ENCODE results near the gene IQCE. TPM values are rescaled to one million over a fixed set of nuclear protein-coding genes. Genes with fewer than 3 reads are reported as not detected.

IQCE gene
- total and polyA plus RNA-seq, 2 donors (not counting 1 experiment from before 2014, with no cell fraction given) = 3.5 to 9.5 TPM

DNA sequence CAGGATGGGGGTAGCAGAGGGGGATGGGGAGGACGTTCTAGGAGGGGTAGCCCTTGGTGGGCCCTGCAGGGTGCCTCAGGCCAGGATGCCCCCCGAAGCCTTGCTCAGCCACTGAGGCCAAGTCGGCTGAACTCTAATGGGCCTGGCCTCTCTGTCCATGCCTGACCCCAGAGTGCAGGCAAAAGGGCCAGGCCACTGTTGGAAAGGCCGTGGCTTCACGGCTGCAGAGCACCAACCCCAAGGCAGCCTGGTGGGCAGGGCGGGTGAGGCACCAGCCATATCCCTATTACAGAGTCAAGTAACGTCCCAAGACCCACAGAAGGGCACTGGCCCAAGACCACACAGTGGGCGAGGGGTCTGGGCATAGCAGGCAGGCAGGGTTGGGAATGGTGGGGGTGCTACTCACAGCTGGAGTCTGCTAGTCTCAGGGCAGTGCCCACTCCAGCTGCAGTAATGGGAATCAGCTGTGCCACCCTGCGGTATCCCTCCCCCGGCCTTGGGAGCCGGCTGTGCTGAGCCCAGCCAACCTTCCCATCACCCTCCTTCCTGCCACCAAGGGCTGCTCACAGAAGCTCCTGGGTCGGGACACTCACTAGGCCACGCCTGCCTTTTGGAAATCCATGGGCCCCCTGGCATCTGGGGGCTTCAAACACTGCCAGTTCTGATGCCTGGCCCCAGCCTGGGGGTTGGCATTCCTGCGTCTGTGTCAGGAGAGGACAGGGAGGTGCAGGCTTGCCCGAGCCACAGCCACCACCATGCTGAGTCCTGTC, 43.2 kb upstream of the IQCE start:
- peaks cover 39 to 53% of the 10 kb centered on the region in 2 donors for H3K4me1 ChIP-seq (ENCODE audit: control insufficient read depth in 2 of 2, insufficient read depth in 2 of 2, low read length in 2 of 2)

DNA sequence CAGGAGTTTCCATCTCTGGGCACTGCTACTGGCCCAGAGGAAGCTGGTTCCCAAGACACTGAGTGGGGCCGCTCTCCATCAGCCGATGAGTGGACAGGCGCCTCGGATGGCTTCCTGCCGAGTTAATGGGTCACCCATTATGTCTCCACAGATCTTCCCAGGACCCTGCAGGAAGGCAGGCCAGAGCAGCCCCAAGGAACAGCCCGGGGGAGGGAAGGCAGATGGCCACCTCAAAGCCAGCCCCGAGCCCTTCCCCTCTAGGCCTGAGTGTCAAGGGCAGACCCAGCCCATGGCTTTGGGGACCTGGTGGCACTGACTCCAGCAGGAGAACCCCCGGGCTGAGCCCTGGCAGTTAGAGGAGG, 42.6 kb upstream of the IQCE start:
- Histone ChIP-seq H4K20me1 (ENCODE audit: control insufficient read depth, insufficient read depth, low read length, poor library complexity, severe bottlenecking) (peaks cover 12% of the 10 kb centered on the region), H3K27me3 (replicated peaks in 1 of 4; ENCODE audit: control extremely low read depth in 1 of 4, control insufficient read depth in 3 of 4, insufficient read depth in 4 of 4, low read length in 3 of 4) (no peaks in the 10 kb centered on the region), H3K4me1 (ENCODE audit: control insufficient read depth in 2 of 2, insufficient read depth in 2 of 2, low read length in 2 of 2) (peaks cover 36 to 48% of the 10 kb centered on the region in 2 donors), H3K4me2 (replicated peaks; ENCODE audit: low read depth, low read length, poor library complexity, severe bottlenecking) (no peak overlapping the region), H3K9me3 (ENCODE audit: control extremely low read depth in 1 of 3, control insufficient read depth in 2 of 3, insufficient read depth in 1 of 3, low read length in 2 of 3) (no peaks in the 10 kb centered on the region), H3K27ac (ENCODE audit: low read length in 2 of 2) (no peak overlapping the region), H3K79me2 (ENCODE audit: control insufficient read depth, insufficient read depth, low read length) (peaks cover 28% of the 10 kb centered on the region), H3K4me3 (ENCODE audit: control extremely low read depth in 1 of 5, extremely low read depth in 1 of 5, insufficient read depth in 1 of 5, low read depth in 2 of 5, low read length in 4 of 5) (no peak overlapping the region), H2AFZ (ENCODE audit: insufficient read depth, low read depth, low read length, poor library complexity, severe bottlenecking) (no peak overlapping the region), H3K9ac (ENCODE audit: low read length) (no peak overlapping the region), H3K36me3 (replicated peaks in 1 of 2; ENCODE audit: control extremely low read depth in 1 of 2, control insufficient read depth in 1 of 2, extremely low read depth in 1 of 2, insufficient read depth in 2 of 2, low read length in 1 of 2) (peaks cover 0 to 2% of the 10 kb centered on the region in 2 experiments)
- H3K4me1 Mint-ChIP-seq = peaks cover 49% of the 10 kb centered on the region
- ChIA-PET CTCF (no interaction called here), POLR2A (interaction anchor here (0.6 to 1.2 kb wide), 2 partner anchors 12 to 275 kb away, joined by 3 to 4 read pairs; no protein-coding TSS in a partner anchor)
- TF ChIP-seq EZH2 (IDR thresholded peaks at IDR 0.05; ENCODE audit: borderline replicate concordance, insufficient read depth, low read depth, low read length, poor library complexity, severe bottlenecking) = no peak
- TF ChIP-seq, protein P1, sequence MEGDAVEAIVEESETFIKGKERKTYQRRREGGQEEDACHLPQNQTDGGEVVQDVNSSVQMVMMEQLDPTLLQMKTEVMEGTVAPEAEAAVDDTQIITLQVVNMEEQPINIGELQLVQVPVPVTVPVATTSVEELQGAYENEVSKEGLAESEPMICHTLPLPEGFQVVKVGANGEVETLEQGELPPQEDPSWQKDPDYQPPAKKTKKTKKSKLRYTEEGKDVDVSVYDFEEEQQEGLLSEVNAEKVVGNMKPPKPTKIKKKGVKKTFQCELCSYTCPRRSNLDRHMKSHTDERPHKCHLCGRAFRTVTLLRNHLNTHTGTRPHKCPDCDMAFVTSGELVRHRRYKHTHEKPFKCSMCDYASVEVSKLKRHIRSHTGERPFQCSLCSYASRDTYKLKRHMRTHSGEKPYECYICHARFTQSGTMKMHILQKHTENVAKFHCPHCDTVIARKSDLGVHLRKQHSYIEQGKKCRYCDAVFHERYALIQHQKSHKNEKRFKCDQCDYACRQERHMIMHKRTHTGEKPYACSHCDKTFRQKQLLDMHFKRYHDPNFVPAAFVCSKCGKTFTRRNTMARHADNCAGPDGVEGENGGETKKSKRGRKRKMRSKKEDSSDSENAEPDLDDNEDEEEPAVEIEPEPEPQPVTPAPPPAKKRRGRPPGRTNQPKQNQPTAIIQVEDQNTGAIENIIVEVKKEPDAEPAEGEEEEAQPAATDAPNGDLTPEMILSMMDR (IDR thresholded peaks at IDR 0.05) = no peak
- intact Hi-C loops (cut with micrococcal nuclease) = no loop called here
- no peaks in the 10 kb centered on the region for H3K9me3 Mint-ChIP-seq (ENCODE audit: insufficient read depth)
- no peak for DNase-seq
- H3K4me3 Mint-ChIP-seq = no peak overlapping the region
- H3K27me3 Mint-ChIP-seq = no peaks in the 10 kb centered on the region
- H3K27ac Mint-ChIP-seq = peak overlapping the region; percentile 61
- ATAC-seq (ENCODE audit: low read depth) = no peak
- 97% methylated on average over 8 of the region's 8 CpGs for WGBS (ENCODE audit: insufficient coverage)

More for the DNA sequence above, 43.2 kb upstream of the IQCE start:
- 90% methylated on average over 15 of the region's 15 CpGs for WGBS (ENCODE audit: insufficient coverage)
- no peak overlapping the region for H3K27ac ChIP-seq (ENCODE audit: low read length in 2 of 2)
- TF ChIP-seq EZH2 (IDR thresholded peaks at IDR 0.05; ENCODE audit: borderline replicate concordance, insufficient read depth, low read depth, low read length, poor library complexity, severe bottlenecking) = no peak
- TF ChIP-seq, protein P1 (IDR thresholded peaks at IDR 0.05) = no peak
- H3K4me3 ChIP-seq (ENCODE audit: control extremely low read depth in 1 of 5, extremely low read depth in 1 of 5, insufficient read depth in 1 of 5, low read depth in 2 of 5, low read length in 4 of 5) = no peak overlapping the region
- no peak overlapping the region for H3K4me3 Mint-ChIP-seq
- H3K9me3 Mint-ChIP-seq (ENCODE audit: insufficient read depth) = no peaks in the 10 kb centered on the region
- peaks cover 52% of the 10 kb centered on the region for H3K4me1 Mint-ChIP-seq
- CTCF ChIA-PET = no interaction called here
- peaks cover 7% of the 10 kb centered on the region for H4K20me1 ChIP-seq (ENCODE audit: control insufficient read depth, insufficient read depth, low read length, poor library complexity, severe bottlenecking)
- no peak overlapping the region for H2AFZ ChIP-seq (ENCODE audit: insufficient read depth, low read depth, low read length, poor library complexity, severe bottlenecking)
- no peaks in the 10 kb centered on the region for H3K27me3 ChIP-seq (replicated peaks in 1 of 4; ENCODE audit: control extremely low read depth in 1 of 4, control insufficient read depth in 3 of 4, insufficient read depth in 4 of 4, low read length in 3 of 4)
- no peaks in the 10 kb centered on the region for H3K9me3 ChIP-seq (ENCODE audit: control extremely low read depth in 1 of 3, control insufficient read depth in 2 of 3, insufficient read depth in 1 of 3, low read length in 2 of 3)
- DNase-seq = no peak
- no peak for ATAC-seq (ENCODE audit: low read depth)
- POLR2A ChIA-PET = interaction anchor here (0.6 to 1.2 kb wide), 2 partner anchors 13 to 275 kb away, joined by 3 to 4 read pairs; no protein-coding TSS in a partner anchor
- peaks cover 22% of the 10 kb centered on the region for H3K79me2 ChIP-seq (ENCODE audit: control insufficient read depth, insufficient read depth, low read length)
- intact Hi-C loops (cut with micrococcal nuclease) = no loop called here
- no peaks in the 10 kb centered on the region for H3K27me3 Mint-ChIP-seq
- H3K36me3 ChIP-seq (replicated peaks in 1 of 2; ENCODE audit: control extremely low read depth in 1 of 2, control insufficient read depth in 1 of 2, extremely low read depth in 1 of 2, insufficient read depth in 2 of 2, low read length in 1 of 2) = peaks cover 0 to 2% of the 10 kb centered on the region in 2 experiments
- H3K9ac ChIP-seq (ENCODE audit: low read length) = no peak overlapping the region
- no peak overlapping the region for H3K4me2 ChIP-seq (replicated peaks; ENCODE audit: low read depth, low read length, poor library complexity, severe bottlenecking)
- peak overlapping the region; percentile 61 for H3K27ac Mint-ChIP-seq
